ENCODE measurements around the gene RILP. TPM values are rescaled to one million over a fixed set of nuclear protein-coding genes. Genes with fewer than 3 reads are reported as not detected.

Gene RILP
- total and polyA plus RNA-seq, 2 of the 4 experiments (the other 2 are of a cell fraction) = 3.9 to 6.0 TPM

DNA sequence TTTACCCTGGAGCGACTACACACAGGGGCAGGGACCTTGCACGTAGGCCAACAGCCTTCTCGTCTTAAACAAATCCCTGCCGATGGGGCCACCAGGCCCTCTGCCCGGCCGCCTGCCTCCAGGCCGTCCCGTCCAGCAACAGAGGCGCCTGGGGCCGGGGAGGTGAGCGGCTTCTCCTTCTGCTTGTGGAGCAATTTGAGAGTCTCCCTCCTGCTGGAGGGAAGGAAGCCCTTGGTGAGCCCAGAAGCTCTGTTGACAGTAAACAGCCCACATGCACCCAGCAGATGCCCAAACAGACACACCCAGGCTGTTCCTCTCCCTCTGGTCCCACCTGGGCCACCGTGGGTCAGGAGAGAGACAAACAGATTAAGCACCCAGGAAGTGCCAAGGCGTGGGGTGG, 29.2 kb downstream of the RILP start:
- Histone ChIP-seq H2BK120ac (ENCODE audit: low read depth, low read length) (no peak overlapping the region), H4K91ac (ENCODE audit: insufficient read depth, low read depth, low read length) (no peak overlapping the region), H2BK15ac (ENCODE audit: low read depth, low read length) (no peak overlapping the region), H2AK5ac (ENCODE audit: low read depth, low read length) (no peak overlapping the region), H3K9ac (ENCODE audit: low read depth, low read length) (no peak overlapping the region), H2AK9ac (replicated peaks; ENCODE audit: low read depth, low read length, poor library complexity) (no peak overlapping the region), H3K4me2 (ENCODE audit: low read depth, low read length) (no peak overlapping the region), H3K27me3 (ENCODE audit: control insufficient read depth, insufficient read depth, low read length) (no peaks in the 10 kb centered on the region), H3K4me3 (ENCODE audit: insufficient read depth, low read depth, low read length) (no peak overlapping the region), H2BK20ac (ENCODE audit: low read depth, low read length) (no peak overlapping the region), H3K4ac (ENCODE audit: low read depth, low read length) (no peak overlapping the region), H4K8ac (ENCODE audit: low read depth in 2 of 2, low read length in 2 of 2) (no peak overlapping the region), H3K23ac (ENCODE audit: low read depth, low read length) (no peak overlapping the region), H4K5ac (ENCODE audit: low read depth, low read length) (no peak overlapping the region), H3K9me1 (ENCODE audit: insufficient read depth, low read length) (no peaks in the 10 kb centered on the region), H4K20me1 (ENCODE audit: insufficient read depth, low read length) (no peaks in the 10 kb centered on the region), H2AFZ (replicated peaks; ENCODE audit: low read length, poor library complexity) (peak overlapping the region; percentile 32), H3K27ac (ENCODE audit: insufficient read depth, low read length) (no peak overlapping the region), H3K4me1 (ENCODE audit: control insufficient read depth, insufficient read depth, low read length) (peaks cover 3% of the 10 kb centered on the region; the same call in 1 of the 2 replicates), H3K14ac (replicated peaks; ENCODE audit: low read depth, low read length) (no peak overlapping the region), H2BK5ac (ENCODE audit: low read depth, low read length, poor library complexity, severe bottlenecking) (no peak overlapping the region), H3K9me3 (ENCODE audit: control insufficient read depth, insufficient read depth, low read length) (no peaks in the 10 kb centered on the region), H3K79me1 (ENCODE audit: low read depth in 1 of 2, low read length in 2 of 2) (no peaks in the 10 kb centered on the region), H3K36me3 (ENCODE audit: control insufficient read depth, insufficient read depth, low read length) (no peaks in the 10 kb centered on the region), H3K56ac (ENCODE audit: extremely low read depth, insufficient read depth, low read length) (no peak overlapping the region), H3K18ac (ENCODE audit: low read depth, low read length) (no peak overlapping the region)
- ChIA-PET POLR2A (ENCODE audit: unreplicated experiment) (no interaction called here), CTCF (no interaction called here)
- DNase-seq (no peak), ATAC-seq (ENCODE audit: low read depth) (no peak)
- TF ChIP-seq MAZ (IDR thresholded peaks at IDR 0.05; ENCODE audit: borderline replicate concordance, low read depth, low read length) = no peak
- TF ChIP-seq FOS (IDR thresholded peaks at IDR 0.05; ENCODE audit: low read depth, low read length) = no peak
- no peak for TF ChIP-seq MAFK (IDR thresholded peaks at IDR 0.05; ENCODE audit: low read depth, low read length)
- no peak for TF ChIP-seq CHD1 (IDR thresholded peaks at IDR 0.05; ENCODE audit: low read depth, low read length)
- no peak for TF ChIP-seq BHLHE40 (IDR thresholded peaks at IDR 0.05; ENCODE audit: low read depth, low read length)
- TF ChIP-seq MXI1 (IDR thresholded peaks at IDR 0.05; ENCODE audit: borderline replicate concordance, low read depth, low read length) = no peak
- TF ChIP-seq RFX5 (IDR thresholded peaks at IDR 0.05; ENCODE audit: low read depth, low read length) = no peak
- TF ChIP-seq CTCF (conservative IDR thresholded peaks at IDR 0.05; ENCODE audit: low read depth, low read length) = no peak
- TF ChIP-seq, protein P1, sequence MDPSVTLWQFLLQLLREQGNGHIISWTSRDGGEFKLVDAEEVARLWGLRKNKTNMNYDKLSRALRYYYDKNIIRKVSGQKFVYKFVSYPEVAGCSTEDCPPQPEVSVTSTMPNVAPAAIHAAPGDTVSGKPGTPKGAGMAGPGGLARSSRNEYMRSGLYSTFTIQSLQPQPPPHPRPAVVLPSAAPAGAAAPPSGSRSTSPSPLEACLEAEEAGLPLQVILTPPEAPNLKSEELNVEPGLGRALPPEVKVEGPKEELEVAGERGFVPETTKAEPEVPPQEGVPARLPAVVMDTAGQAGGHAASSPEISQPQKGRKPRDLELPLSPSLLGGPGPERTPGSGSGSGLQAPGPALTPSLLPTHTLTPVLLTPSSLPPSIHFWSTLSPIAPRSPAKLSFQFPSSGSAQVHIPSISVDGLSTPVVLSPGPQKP (IDR thresholded peaks at IDR 0.05; ENCODE audit: borderline replicate concordance, low read depth, low read length) = no peak
- no peak for TF ChIP-seq CEBPB (IDR thresholded peaks at IDR 0.05; ENCODE audit: low read depth, low read length)
- TF ChIP-seq, protein P2, sequence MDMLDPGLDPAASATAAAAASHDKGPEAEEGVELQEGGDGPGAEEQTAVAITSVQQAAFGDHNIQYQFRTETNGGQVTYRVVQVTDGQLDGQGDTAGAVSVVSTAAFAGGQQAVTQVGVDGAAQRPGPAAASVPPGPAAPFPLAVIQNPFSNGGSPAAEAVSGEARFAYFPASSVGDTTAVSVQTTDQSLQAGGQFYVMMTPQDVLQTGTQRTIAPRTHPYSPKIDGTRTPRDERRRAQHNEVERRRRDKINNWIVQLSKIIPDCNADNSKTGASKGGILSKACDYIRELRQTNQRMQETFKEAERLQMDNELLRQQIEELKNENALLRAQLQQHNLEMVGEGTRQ (IDR thresholded peaks at IDR 0.05; ENCODE audit: low read depth, low read length) = no peak
- no peak for TF ChIP-seq RAD21 (IDR thresholded peaks at IDR 0.05; ENCODE audit: low read length)
- no peak for TF ChIP-seq POLR2A (IDR thresholded peaks at IDR 0.05; ENCODE audit: low read depth, low read length)
- TF ChIP-seq SMC3 (IDR thresholded peaks at IDR 0.05; ENCODE audit: low read depth, low read length) = no peak
- no peak for TF ChIP-seq NFE2L2 (IDR thresholded peaks at IDR 0.05; ENCODE audit: low read depth, low read length)
- no peak for TF ChIP-seq RCOR1 (IDR thresholded peaks at IDR 0.05; ENCODE audit: insufficient replicate concordance, low read length)
- BruUV-seq (replicated peaks) = no TSS peak
- WGBS, 2 experiments (ENCODE audit: extremely low coverage in 2 of 2, insufficient read length in 1 of 2) = 100% methylated on average over 1 of the region's 13 CpGs; no CpG with 5 or more reads in 1 of the 2 experiments
- in situ Hi-C loops (cut with MboI; ENCODE audit: low sequenced_read_pairs) = no loop called here
- intact Hi-C loops (cut with micrococcal nuclease) = no loop called here
- dilution Hi-C loops (cut with HindIII; ENCODE audit: low sequenced_read_pairs, unreplicated experiment) = no loop called here

Data from IMR-90 (cell line).